NCI-H446 (cell line): ENCODE measurements around the gene EYS.
A peak's percentile ranks its signal among the peaks of the same experiment; 100 is the strongest.

Experiments used
- DNase-seq, 2 experiments: peaks; one replicate each; lab custom pipeline; 2025; lab: John Stamatoyannopoulos, UW

EYS gene

DNA sequence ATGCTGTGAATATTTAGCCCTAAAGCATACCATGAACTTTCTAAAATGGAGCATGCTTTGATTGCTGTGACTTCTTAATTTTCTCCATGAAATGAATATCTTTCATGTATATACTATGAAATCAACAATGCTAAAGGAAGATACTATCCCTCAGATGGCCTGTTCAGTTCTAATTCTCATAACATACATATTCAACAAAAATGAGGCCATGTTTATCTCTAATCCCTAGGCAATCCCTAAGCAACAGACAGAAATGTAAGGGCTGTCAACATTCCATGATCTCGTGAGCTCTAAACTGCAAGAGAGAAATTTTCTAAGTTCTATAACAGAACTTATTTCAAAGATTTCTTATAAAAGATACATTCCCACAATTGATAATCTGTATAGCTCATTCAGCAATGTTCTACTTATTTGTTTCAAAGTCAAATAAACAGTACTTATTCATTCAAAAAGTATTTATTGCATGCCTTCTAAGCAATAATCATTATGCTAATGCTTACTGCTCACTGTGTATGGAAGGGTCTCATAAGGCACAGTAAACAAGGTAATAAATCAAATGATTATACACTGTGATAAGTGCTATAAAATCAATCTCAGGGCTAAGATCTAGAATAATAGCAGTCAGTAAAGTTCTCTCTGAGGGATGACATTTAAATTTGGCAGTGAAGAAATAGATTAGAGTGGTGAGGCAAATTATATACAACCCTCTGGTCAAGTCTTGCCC lies 1578.6 kb downstream of the EYS start:
- DNase-seq: no peak

DNA sequence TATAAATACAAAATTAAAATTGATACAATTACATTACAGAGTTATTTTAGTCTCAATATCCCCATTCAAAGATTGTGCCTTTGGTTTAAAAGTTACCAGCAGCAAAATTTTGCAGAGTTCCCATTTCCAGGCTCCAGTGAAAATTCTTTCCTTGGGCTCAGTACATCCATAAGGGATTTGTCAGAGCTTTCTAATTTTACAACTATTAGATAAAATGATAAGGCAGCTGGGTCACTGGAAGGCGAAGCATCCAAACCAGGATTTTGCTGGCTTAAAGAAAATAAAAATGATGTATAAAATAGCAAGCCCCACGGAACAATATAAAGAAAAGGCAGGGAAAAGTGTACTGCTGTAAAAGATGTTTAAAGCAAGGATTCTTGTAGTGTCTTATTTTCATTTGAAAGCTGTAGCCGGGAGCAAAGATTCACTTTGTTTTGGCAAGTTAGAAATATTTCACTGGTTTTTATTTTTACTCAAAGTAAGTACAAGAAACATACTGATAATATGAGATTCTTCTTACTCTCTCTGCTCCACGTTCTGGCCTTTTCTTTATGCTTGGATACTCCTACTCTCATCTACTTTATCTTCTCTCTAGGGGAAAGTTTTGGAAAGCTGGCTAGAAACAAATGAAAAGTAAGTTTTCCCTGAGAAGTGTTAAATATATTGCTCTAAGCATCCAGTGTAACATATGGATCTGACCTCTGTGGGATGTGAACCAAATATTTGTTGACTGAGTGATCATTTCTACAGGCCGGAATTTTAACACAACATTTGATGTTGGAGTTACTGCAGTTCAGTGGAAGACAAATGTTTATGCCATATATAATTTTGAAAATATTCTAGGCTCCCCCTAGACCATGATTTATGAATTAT lies 1583.0 kb downstream of the EYS start:
- DNase-seq: peak in 1 of 2 experiments; percentile 18

DNA sequence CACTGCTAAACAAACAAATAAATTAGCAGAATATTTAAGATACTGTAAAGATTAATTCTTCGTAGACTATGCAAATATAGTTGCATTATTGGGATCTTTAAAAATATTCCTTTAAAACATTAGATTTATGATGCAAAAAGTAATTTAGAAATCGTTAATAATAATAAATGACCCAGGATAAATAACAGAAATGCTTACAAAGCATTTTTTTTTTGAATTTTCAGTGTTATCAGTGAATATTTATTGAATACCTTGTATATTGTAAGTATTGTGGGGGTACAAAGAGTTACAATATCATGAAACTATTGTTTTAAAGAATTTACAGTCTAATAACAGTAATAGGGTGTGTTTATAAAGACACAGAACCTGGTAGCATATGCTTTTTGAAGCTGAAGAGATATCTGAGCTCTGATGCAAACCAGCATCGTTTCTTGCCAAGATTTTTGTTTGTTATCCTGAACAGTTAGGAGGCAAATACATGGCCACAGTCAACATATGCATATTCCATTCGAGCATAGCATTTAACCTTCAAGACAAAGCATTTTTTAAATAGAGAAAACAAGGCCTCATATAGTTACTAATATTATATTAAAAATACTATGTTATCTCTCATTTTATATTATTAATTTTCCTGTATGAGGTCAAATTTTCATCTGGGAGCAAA lies 1584.2 kb downstream of the EYS start:
- peak in 1 of 2 experiments; percentile 27 for DNase-seq

DNA sequence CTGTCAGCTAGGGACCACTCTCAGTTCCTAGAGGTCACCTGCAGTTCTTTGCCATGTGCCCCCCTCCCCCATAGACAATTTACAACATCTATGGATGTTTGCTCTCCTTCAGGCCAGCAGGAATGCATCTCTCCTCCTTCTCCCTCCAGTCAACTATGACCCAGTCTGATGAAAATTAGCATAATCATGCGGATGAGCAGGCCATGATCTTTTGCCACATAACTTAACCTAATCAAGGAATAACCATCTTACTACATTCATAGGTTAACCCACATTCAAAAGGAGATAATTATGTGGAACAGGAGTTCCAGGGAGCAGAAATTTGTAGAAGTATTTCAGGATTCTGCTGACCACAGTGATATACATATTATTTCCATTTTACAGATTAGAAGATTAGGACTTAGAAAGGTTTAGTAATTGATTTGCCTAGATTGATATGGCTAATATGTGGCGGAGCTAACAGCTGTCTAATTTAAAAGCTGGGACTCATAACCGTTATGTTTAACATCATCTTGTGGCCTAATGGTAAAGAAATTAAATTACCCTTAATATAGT lies 1585.9 kb downstream of the EYS start:
- no peak for DNase-seq

DNA sequence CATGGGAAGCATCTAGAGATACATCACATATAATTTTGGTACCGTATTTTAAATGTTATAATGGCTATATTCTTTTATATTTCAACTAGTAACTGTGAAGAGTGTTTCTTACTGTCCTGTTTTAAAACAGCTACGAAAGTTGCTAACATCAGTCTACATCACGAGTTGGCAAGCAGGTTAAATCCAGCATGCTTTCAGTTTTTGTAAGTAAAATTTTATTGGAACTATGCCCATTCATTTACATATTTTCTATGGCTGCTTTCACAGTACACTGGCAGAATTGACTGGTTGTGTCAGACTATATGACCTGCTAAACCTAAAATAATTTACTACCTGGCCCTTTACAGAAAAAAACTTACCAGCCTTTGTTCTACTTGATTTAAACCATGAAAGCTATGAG lies 1593.3 kb downstream of the EYS start:
- DNase-seq: peak in 1 of 2 experiments; percentile 45

DNA sequence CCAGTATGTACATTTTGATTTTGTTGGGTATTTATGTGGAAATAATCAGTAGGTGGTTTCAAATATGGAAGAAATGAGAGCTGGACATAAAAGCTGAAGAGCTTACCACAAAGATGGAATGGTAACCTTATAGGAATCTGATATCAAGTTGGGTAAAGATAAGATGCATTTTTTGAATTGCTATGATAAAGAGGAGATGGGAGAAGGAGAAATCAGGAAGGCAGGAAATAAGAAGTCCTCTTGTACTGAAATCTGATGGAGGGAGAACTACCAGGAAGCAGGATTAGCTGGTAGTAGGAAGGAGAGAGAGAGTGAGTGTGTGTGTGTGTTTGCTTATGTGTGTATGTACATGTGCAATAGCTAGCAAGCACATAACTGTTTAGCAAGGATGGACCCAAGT lies 1603.0 kb downstream of the EYS start:
- DNase-seq: no peak

DNA sequence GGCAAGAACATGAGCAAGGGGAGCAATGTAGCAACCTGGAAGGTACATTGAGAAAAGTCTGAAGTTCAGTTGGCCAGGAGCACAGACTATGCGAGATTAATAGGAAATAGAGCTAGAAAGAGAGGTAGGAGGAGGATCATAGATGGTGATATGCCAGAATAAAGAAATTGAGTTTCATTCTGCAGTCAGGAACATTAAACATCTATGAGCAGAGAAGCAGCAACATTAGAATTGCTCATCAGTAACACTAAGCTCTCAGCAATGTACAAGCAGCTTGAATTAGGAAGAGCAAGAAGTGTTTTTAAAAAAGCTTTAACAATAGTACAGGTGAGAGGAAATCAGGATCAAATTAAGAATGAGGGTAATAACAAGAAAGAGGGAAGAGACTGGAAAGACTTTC lies 1603.5 kb downstream of the EYS start:
- no peak for DNase-seq

DNA sequence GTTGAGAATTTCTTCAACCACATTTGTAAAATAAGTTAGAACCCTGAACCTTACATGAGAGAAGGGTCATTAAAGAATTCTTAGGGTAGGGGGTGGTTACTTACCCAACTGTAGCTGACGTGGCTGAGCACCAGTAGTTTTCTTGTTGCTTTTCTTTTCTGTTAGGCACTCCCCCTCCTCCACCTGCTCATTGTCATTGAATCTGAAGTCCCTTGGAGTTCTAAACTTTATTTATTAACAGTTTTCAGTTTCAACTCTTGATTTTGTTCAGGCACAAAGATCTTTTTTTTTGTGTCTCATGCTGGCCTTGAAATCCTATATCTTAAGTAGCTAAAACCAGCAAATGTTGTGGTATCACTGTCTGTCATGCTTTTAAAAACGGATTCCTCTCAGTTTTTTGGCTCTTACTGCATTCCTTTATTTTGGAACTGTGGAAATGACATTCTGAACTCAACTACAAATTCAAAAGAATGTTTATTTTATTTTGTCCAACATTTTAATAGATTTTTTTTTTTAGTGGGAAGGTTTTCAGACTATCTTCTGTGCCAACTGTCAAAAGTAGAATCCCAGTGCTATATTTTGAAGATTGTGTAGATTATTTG lies 1606.2 kb downstream of the EYS start:
- DNase-seq: no peak

DNA sequence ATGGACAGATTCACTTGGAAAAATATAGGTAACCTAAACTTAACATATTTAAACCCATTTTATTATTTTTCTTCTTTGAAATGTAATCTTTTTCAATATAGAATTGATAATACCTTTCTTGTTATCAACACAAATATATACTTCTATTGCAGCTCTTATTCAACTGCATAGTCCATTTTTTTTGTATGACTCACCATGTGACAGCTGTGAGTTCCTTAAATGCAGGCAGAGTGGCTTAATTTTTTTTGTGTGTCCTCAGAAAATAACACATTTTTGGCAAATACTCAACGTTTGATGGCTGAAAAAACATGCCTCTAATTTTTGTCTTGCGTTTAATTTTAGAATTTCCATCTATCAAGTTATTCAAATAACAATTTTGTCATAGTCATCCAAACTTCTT lies 1616.7 kb downstream of the EYS start:
- DNase-seq: peak in 1 of 2 experiments; percentile 25

DNA sequence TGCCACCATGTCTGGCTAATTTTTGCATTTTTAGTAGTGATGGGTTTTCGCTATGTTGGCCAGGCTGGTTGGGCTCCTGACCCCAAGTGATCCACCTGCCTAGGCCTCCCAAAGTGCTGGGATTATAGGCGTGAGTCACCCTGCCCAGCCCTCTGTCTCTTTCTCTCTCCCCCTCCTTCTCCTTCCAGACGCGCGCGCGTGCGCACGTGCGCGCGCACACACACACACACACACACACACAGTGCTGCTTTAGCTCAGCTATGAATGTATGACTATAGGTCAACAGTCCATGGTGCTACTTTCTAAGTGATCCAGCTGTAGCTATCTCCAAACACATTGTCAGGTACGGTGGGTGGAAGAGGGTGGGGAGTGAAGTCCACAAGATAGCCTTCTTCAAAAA lies 1621.9 kb downstream of the EYS start:
- no peak for DNase-seq

DNA sequence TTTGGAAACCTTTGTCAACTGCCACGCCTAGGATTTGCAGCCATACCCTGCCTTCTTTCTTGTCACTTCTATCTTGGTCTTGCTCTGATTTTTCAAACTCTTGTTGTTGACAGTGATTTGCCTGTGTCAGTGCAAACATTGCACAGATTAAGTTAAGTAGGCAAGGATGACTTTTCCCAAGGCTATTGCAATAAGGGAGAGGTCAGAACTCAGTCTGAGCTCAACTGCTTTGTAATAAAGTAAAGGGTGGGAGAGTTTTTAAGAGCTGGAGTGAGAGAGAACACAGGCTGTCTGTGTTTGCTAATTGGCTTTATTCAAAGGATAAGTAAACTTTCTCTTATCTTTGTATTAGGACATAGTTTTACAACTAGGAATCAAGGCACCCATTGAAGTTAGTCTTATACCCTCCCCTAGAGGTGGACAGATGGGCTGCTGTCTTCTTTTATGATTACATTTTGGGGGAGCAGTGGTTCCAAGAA lies 1622.8 kb downstream of the EYS start:
- DNase-seq: no peak

DNA sequence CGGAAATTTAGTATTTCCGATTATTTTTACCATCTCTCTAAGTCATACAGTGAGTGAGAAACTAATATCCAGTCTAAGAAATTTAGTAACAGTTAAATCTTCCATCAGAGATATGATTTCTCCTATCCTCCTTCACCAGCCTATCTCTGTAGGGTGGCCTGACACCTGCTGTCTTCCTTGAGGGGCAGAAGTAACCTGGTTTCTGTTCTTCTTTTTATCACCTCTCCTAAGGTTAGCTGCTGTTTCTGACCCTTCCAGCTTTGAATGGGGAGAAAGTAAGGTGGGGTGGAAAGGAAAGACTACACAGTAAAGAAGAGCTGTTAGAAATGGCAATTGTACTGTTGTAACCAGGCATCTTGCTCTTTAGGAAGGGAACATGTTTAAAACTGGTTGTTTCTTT lies 1623.8 kb downstream of the EYS start:
- no peak for DNase-seq

DNA sequence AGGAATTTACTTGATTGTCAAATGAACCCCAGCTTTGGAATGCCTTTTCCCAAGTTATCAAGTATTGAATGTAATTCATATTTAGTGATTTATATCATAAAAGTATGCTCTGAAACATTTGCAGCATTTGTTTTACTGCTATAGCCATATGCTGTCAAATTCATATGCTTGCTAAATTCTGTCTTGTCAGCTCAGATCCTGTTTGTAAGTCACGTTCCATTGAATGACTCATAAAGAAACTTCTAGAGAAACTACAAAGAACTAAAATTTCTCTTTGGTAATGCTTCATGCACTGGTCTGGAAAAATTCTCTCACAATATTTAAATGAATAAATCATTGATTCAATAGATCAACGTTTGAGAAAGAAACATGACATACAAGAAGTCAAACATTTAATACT lies 1625.6 kb downstream of the EYS start:
- no peak for DNase-seq

DNA sequence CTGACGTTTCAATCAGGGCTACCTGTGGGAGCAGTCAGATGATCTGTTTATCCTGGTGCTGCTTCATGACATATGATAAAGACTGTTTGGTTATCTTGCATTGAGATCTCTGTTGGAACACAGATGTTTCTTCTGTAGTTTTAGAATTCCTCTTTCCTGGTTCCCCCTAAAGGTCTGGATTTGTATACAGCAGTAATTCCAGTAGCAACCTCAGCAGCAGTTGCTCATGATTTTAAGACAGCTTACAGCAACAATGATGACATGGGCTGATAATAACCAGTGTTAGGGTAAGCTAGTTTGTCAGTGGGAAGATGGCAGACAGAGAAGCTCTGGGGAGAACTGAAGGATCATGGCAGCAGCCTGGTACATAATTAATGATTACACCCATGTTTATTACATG lies 1632.0 kb downstream of the EYS start:
- DNase-seq: no peak

DNA sequence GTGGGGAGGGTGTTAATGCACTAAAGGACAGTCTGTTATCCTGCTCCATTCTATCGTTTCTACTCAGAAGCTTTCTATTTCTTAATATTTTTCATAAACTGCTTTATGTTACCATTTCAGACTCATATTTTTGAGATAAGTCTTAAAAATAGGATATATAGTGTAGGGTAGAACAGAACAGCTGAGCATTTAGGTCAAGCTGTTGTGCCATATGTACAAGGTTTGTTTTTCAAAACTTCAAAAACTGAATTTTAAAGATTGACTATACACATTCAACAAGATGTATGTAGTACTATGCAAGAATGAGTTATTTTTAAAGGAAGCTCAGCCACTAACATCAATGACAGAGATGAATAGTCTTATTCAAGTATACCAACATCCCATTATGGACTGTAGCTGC lies 1634.3 kb downstream of the EYS start:
- no peak for DNase-seq

DNA sequence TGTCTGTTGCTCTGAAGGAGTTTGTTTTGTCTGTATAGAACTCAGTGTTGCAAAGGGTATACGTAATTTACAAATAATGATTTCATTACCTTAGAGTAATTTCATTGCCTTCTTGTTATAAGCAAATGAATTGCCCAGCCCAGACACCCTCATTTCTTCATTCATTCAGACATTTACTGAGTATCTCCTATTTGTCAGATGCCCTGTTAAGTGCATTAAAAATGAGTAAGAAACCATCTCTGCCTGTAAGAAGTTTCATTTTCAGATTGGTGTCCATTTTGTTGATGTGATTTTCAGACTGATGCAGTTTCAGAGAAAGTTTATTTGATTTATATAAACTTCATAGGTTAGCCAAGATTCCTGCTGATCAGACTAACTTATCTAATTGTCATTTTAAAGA lies 1642.1 kb downstream of the EYS start:
- no peak for DNase-seq

DNA sequence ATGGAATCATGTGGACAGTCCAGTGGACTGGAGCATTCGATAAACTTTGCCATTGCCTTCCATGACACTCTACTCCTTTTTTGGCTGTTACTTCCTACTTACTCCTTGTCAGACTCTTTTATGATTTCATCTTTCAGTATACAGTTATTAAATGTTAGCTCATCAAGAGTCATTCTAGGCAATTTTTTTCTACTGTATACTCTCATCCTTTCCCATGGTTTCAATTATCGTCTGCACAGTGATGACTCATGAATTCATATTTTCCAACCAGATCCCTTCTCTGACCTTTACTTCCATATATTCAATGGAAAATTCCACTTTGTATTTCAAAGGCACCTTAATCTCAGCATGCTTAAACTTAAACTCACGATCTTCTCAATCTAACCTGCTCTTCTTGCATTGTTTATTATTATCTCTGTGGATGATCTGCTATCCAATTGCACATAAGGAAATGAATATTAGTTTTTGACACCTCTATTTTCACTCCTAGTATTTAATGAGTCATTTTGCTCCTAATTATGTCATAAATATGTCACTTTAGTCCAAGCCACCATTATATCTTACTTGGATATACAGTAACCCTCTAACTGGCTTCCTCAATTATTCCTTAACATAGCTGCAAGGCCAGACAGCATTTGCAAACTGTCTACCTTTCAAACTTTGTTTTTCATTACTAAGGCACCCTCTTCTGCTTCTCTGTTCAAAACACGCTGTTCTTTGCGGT lies 1643.9 kb downstream of the EYS start:
- DNase-seq: no peak

DNA sequence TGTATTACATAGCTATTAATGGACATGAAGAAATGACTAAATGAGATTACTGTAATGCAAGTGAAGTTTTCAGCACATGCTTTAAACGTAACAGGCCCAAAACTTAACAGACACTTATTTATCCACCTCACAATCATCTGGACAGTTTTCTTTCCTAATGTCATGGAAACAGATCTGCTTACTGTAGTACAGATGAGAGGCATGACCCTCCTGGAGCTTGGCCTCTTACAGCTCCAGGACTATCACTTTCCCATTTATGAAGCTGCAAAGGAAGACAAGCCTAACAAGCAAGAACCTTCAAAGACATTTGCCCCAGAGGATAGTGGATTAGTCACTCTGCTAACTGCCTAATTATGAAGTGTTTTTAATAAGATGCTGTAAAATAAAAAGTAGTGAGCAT lies 1652.2 kb downstream of the EYS start:
- no peak for DNase-seq

DNA sequence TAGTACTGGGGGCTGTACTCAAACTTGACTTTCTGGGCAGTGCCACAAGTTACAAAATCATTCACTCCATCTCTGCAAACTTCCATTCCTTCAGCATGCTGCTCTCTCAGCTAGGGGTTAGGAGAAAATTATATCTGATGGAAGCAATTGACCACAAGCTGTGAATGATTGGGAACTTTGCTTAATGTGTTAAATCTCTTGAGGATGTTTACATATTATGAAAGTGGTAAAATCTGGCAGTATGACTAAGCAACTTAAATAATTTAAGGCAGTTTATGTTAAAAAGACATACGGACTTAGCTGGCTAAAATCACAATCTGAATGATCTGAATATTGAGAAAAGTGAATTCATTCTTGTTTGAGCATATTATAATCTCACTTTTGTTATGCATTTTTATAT lies 1656.4 kb downstream of the EYS start:
- DNase-seq: no peak

DNA sequence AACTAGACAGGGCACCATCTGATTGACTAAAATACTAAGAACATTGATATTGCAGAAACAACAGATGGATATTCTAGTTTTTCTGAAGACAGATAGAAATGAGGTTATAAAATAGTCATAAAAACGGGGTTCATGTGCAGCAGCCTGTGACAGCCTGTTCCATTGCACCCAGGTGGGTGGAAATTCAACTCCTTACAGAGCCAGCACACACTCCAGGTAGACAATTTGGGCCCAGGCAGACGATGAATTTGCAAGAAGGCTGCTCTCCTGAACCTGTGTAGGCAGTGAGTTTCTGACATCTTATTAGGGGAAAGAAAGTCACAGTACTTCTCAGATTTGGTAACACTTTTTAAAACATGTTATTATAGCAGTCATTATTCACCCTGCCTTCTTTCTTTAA lies 1657.3 kb downstream of the EYS start:
- DNase-seq: no peak

DNA sequence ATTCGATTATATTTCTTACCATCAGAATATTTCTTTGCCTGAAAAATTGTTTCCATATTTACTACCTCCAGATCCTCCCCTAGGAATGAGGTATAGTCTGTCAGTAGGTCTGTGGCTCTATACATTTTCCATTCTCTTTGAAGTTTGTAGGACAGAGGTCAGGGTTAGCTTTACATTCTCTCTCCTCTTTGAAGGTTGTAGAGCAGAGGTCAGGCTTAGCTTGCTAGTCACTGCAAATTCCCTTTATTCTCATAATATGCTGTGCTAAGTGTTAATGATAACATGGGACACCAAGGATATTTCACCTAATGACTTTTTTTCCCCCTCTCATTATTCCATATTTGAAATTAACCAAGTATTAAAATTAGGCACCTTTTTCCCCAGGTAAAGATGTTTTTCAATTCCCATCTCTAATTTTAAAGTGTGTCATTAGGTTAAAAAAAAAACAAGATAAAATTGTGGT lies 1660.2 kb downstream of the EYS start:
- no peak for DNase-seq
